Mucosa of stomach (tissue), 1 donor: ENCODE results near the gene STEAP4.

Experiments
- H3K27me3 ChIP-seq: one replicate; pipeline ENCODE4 v1.7.0; 2013; ENCODE audit warnings: mild to moderate bottlenecking, low read length; ENCODE audit not compliant: control insufficient read depth, insufficient read depth
- H3K36me3 ChIP-seq: one replicate; pipeline ENCODE4 v1.7.0; 2013; ENCODE audit warnings: low read length; ENCODE audit not compliant: control insufficient read depth, insufficient read depth
- H3K4me1 ChIP-seq: one replicate; pipeline ENCODE4 v1.7.0; 2013; ENCODE audit warnings: mild to moderate bottlenecking, low read length; ENCODE audit not compliant: control insufficient read depth, insufficient read depth
- H3K4me3 ChIP-seq: one replicate; pipeline ENCODE4 v1.7.0; 2013; ENCODE audit warnings: low read length
- H3K9ac ChIP-seq: one replicate; pipeline ENCODE4 v1.7.0; 2013; ENCODE audit warnings: mild to moderate bottlenecking, low read length, moderate library complexity
- H3K9me3 ChIP-seq: one replicate; pipeline ENCODE4 v1.7.0; 2013; ENCODE audit warnings: mild to moderate bottlenecking, low read length, moderate library complexity; ENCODE audit not compliant: control insufficient read depth
- donor health status: Pancreatic carcinoma.

STEAP4 gene

GRCh38 chr7:88306590-88307048 is at the start of gene STEAP4:
TSS of gene STEAP4 (minus strand) at chr7:88306894. CDS start at chr7:88284269, 22,625 bp downstream.
- Histone ChIP-seq H3K9me3 (no peaks in the 10 kb centered on the region), H3K9ac (no peak within 1 kb of the TSS), H3K36me3 (no peaks in the 10 kb centered on the region), H3K4me3 (peak within 1 kb of the TSS; percentile 17), H3K4me1 (peaks cover 8% of the 10 kb centered on the region), H3K27me3 (peaks cover 10% of the 10 kb centered on the region)

GRCh38 chr7:88355011-88355410 is 48.3 kb upstream of the STEAP4 start:
- H3K27me3 ChIP-seq = no peaks in the 10 kb centered on the region
- no peak overlapping the region for H3K4me3 ChIP-seq
- H3K36me3 ChIP-seq = no peaks in the 10 kb centered on the region

GRCh38 chr7:88350118-88350517 is 43.4 kb upstream of the STEAP4 start:
- H3K9me3 ChIP-seq = no peaks in the 10 kb centered on the region
- no peak overlapping the region for H3K9ac ChIP-seq
- no peaks in the 10 kb centered on the region for H3K27me3 ChIP-seq
- no peaks in the 10 kb centered on the region for H3K4me1 ChIP-seq
- no peaks in the 10 kb centered on the region for H3K36me3 ChIP-seq
- H3K4me3 ChIP-seq = no peak overlapping the region

More at GRCh38 chr7:88355011-88355410, 48.3 kb upstream of the STEAP4 start:
- no peak overlapping the region for H3K9ac ChIP-seq
- H3K9me3 ChIP-seq = no peaks in the 10 kb centered on the region
- H3K4me1 ChIP-seq = peaks cover 6% of the 10 kb centered on the region

GRCh38 chr7:88347517-88347916 is 40.8 kb upstream of the STEAP4 start:
- Histone ChIP-seq H3K4me1 (no peaks in the 10 kb centered on the region), H3K4me3 (no peak overlapping the region), H3K9ac (no peak overlapping the region), H3K27me3 (no peaks in the 10 kb centered on the region), H3K36me3 (no peaks in the 10 kb centered on the region), H3K9me3 (no peaks in the 10 kb centered on the region)

- Histone ChIP-seq H3K4me3 (no peak overlapping the region), H3K9ac (no peak overlapping the region), H3K36me3 (no peaks in the 10 kb centered on the region), H3K9me3 (no peaks in the 10 kb centered on the region), H3K27me3 (no peaks in the 10 kb centered on the region), H3K4me1 (no peaks in the 10 kb centered on the region)
These were observed 40.4 kb upstream of the STEAP4 start for GRCh38 chr7:88347090-88347489.

- Histone ChIP-seq H3K4me3 (no peak overlapping the region), H3K27me3 (no peaks in the 10 kb centered on the region), H3K4me1 (no peaks in the 10 kb centered on the region), H3K36me3 (no peaks in the 10 kb centered on the region), H3K9ac (no peak overlapping the region), H3K9me3 (no peaks in the 10 kb centered on the region)
These were observed 39.7 kb upstream of the STEAP4 start for GRCh38 chr7:88346357-88346756.

GRCh38 chr7:88344956-88345832 is 38.5 kb upstream of the STEAP4 start:
- H3K36me3 ChIP-seq = no peaks in the 10 kb centered on the region
- H3K9ac ChIP-seq = no peak overlapping the region
- no peaks in the 10 kb centered on the region for H3K9me3 ChIP-seq
- H3K4me3 ChIP-seq = no peak overlapping the region
- no peaks in the 10 kb centered on the region for H3K27me3 ChIP-seq
- H3K4me1 ChIP-seq = no peaks in the 10 kb centered on the region

- no peak overlapping the region for H3K4me3 ChIP-seq
- no peaks in the 10 kb centered on the region for H3K4me1 ChIP-seq
- no peaks in the 10 kb centered on the region for H3K27me3 ChIP-seq
- H3K36me3 ChIP-seq = no peaks in the 10 kb centered on the region
- H3K9me3 ChIP-seq = no peaks in the 10 kb centered on the region
- H3K9ac ChIP-seq = no peak overlapping the region
These were observed 37.6 kb upstream of the STEAP4 start for GRCh38 chr7:88344271-88344670.

- H3K4me1 ChIP-seq = no peaks in the 10 kb centered on the region
- no peak overlapping the region for H3K9ac ChIP-seq
- H3K36me3 ChIP-seq = no peaks in the 10 kb centered on the region
- no peak overlapping the region for H3K4me3 ChIP-seq
- H3K9me3 ChIP-seq = no peaks in the 10 kb centered on the region
- no peaks in the 10 kb centered on the region for H3K27me3 ChIP-seq
These were observed 32.7 kb upstream of the STEAP4 start for GRCh38 chr7:88339195-88339922.

- Histone ChIP-seq H3K36me3 (no peaks in the 10 kb centered on the region), H3K27me3 (no peaks in the 10 kb centered on the region), H3K9me3 (no peaks in the 10 kb centered on the region), H3K4me3 (no peak overlapping the region), H3K4me1 (no peaks in the 10 kb centered on the region), H3K9ac (no peak overlapping the region)
These were observed 31.8 kb upstream of the STEAP4 start for GRCh38 chr7:88338503-88338902.

- no peaks in the 10 kb centered on the region for H3K4me1 ChIP-seq
- H3K36me3 ChIP-seq = no peaks in the 10 kb centered on the region
- no peak overlapping the region for H3K9ac ChIP-seq
- H3K27me3 ChIP-seq = no peaks in the 10 kb centered on the region
- H3K9me3 ChIP-seq = no peaks in the 10 kb centered on the region
- H3K4me3 ChIP-seq = no peak overlapping the region
These were observed 30.9 kb upstream of the STEAP4 start for GRCh38 chr7:88337572-88337971.

GRCh38 chr7:88331322-88331721 is 24.6 kb upstream of the STEAP4 start:
- H3K36me3 ChIP-seq = no peaks in the 10 kb centered on the region
- no peaks in the 10 kb centered on the region for H3K9me3 ChIP-seq
- H3K4me3 ChIP-seq = no peak overlapping the region
- no peaks in the 10 kb centered on the region for H3K27me3 ChIP-seq
- H3K9ac ChIP-seq = no peak overlapping the region
- H3K4me1 ChIP-seq = no peaks in the 10 kb centered on the region
